ENCODE measurements around the gene CDC42BPG.

DNA sequence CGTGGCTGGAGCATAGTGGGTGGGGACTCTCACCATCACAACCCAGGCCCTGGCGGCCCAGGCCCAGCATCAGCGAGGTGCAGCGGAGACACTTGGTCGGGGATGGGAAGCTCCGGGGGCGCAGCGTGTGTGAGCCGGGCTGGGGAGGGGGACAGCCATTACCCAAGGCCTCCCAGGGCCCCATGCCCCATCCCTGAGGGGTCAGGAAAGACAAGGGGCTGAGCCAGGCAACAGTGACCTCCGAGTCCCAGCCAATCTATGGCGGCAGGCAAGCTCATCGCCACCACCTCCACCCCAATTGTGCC lies 11.3 kb downstream of the CDC42BPG start:
- TF ChIP-seq CTCF (conservative IDR thresholded peaks at IDR 0.05; ENCODE audit: low read length): no peak
- no peak for TF ChIP-seq EZH2phosphoT487 (IDR thresholded peaks at IDR 0.05; ENCODE audit: borderline replicate concordance)
